Measurements from ENCODE around the gene TGIF2.
"Not testable (repeated sequence)": the region's sequence is repeated elsewhere in the genome, so short reads cannot be mapped to it uniquely, and the experiment has no call there.

- TF ChIP-seq ELF4, SUZ12, SP1 (IDR thresholded peaks at IDR 0.05): not testable (repeated sequence)
Observed at GRCh38 chr20:36564078-36564725, 9.2 kb upstream of the TGIF2 start.

Data from HEK293T (cell line).